ENCODE results near the gene METRNL.
"Not testable (repeated sequence)": the region's sequence is repeated elsewhere in the genome, so short reads cannot be mapped to it uniquely, and the experiment has no call there.

METRNL gene

GRCh38 chr17:83036193-83036592 lies 43.2 kb upstream of the METRNL start:
- no peak for DNase-seq (ENCODE audit: extremely low spot score)
- no peak for TF ChIP-seq CTCF (IDR thresholded peaks at IDR 0.05; ENCODE audit: control extremely low read depth, extremely low read depth, low read depth, missing control alignments)
- ChIA-PET POLR2A (no interaction called here), CTCF (interaction anchor here (1.0 to 1.3 kb wide), 2 partner anchors 15 to 18 kb away, joined by 3 read pairs; no protein-coding TSS in a partner anchor)

GRCh38 chr17:83036666-83037065 lies 42.7 kb upstream of the METRNL start:
- POLR2A ChIA-PET, result no interaction called here
- no peak for DNase-seq (ENCODE audit: extremely low spot score)
- CTCF ChIA-PET, result interaction anchor here (1.3 kb wide), 1 partner anchor 15 kb away, joined by 3 read pairs; no protein-coding TSS in a partner anchor
- no peak for TF ChIP-seq CTCF (IDR thresholded peaks at IDR 0.05; ENCODE audit: control extremely low read depth, extremely low read depth, low read depth, missing control alignments)

GRCh38 chr17:83037084-83037873 lies 42.1 kb upstream of the METRNL start:
- no peak for DNase-seq (ENCODE audit: extremely low spot score)
- no peak for TF ChIP-seq CTCF (IDR thresholded peaks at IDR 0.05; ENCODE audit: control extremely low read depth, extremely low read depth, low read depth, missing control alignments)
- ChIA-PET POLR2A (interaction anchor here (0.6 kb wide), 1 partner anchor 12 kb away, joined by 4 read pairs; no protein-coding TSS in a partner anchor), CTCF (interaction anchor here (1.3 kb wide), 1 partner anchor 16 kb away, joined by 3 read pairs; no protein-coding TSS in a partner anchor)

- POLR2A ChIA-PET, result interaction anchor here (0.6 kb wide), 1 partner anchor 11 kb away, joined by 4 read pairs; no protein-coding TSS in a partner anchor
- DNase-seq (ENCODE audit: extremely low spot score), result no peak
- TF ChIP-seq CTCF (IDR thresholded peaks at IDR 0.05; ENCODE audit: control extremely low read depth, extremely low read depth, low read depth, missing control alignments), result no peak
- CTCF ChIA-PET, result no interaction called here
Measured at GRCh38 chr17:83037874-83038165, 41.6 kb upstream of the METRNL start.

GRCh38 chr17:83038983-83039382 lies 40.4 kb upstream of the METRNL start:
- CTCF ChIA-PET; POLR2A ChIA-PET; DNase-seq (ENCODE audit: extremely low spot score): not testable (repeated sequence)

- no peak for TF ChIP-seq CTCF (IDR thresholded peaks at IDR 0.05; ENCODE audit: control extremely low read depth, extremely low read depth, low read depth, missing control alignments)
- DNase-seq (ENCODE audit: extremely low spot score), result no peak
- ChIA-PET POLR2A (no interaction called here), CTCF (no interaction called here)
Measured at GRCh38 chr17:83041305-83041704, 38.1 kb upstream of the METRNL start.

- ChIA-PET POLR2A (no interaction called here), CTCF (interaction anchor here (0.7 kb wide), 1 partner anchor 26 kb away, joined by 3 read pairs; no protein-coding TSS in a partner anchor)
- DNase-seq (ENCODE audit: extremely low spot score), result no peak
- no peak for TF ChIP-seq CTCF (IDR thresholded peaks at IDR 0.05; ENCODE audit: control extremely low read depth, extremely low read depth, low read depth, missing control alignments)
Measured at GRCh38 chr17:83042522-83043158, 36.8 kb upstream of the METRNL start.

- DNase-seq (ENCODE audit: extremely low spot score); POLR2A ChIA-PET: not testable (repeated sequence)
- CTCF ChIA-PET, result interaction anchor here (0.9 kb wide), 1 partner anchor 262 kb away, joined by 3 read pairs; no protein-coding TSS in a partner anchor
Measured at GRCh38 chr17:83044479-83044878, 34.9 kb upstream of the METRNL start.

All from GM10248 (cell line).